ENCODE results near the gene INTS11. TPM values are rescaled to one million over a fixed set of nuclear protein-coding genes. Genes with fewer than 3 reads are reported as not detected.

The INTS11 gene
- total and polyA plus RNA-seq, 9 of the 15 experiments (the other 6 are each of a cell fraction or from before 2014, with no cell fraction given) = 3.6 to 183 (median 110) TPM

DNA sequence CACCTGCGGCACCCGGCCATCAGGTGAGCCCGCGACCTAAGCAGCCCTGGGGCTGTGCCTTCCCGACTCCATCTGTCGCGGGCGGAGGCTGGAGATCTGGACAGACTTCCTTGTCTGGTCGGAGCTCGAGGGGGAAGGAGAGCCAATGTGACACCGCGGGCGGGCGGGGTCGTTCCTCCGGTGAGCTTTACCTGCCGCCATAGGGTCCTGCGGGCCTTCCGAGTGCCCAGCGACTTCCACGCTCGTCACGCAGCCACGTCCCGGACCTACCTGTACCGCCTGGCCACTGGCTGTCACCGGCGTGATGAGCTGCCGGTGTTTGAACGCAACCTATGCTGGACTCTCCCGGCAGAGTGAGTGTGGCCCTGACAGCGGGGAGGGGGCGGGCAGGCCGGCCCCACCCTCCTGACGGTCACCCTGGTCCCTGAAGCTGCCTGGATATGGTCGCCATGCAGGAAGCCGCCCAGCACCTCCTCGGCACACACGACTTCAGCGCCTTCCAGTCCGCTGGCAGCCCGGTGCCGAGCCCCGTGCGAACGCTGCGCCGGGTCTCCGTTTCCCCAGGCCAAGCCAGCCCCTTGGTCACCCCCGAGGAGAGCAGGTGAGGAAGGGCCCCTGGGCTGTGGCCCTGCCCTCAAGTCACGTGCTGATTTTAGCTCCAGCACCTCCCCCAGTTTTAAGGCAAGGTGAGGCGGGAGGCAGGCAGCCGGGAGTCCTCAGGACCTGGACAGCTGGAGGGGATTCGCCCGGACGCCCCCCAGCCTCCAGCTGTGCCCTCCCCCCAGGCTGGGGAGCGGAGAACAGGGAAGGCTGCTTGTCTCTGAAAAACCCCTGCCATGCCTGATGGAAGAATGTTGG, 15.0 kb downstream of the INTS11 start (continued):
- TF ChIP-seq MEF2A (IDR thresholded peaks at IDR 0.05; ENCODE audit: control insufficient read depth, low read depth, low read length) (no peak), RCOR1 (IDR thresholded peaks at IDR 0.05; ENCODE audit: borderline replicate concordance in 1 of 2, low read depth in 2 of 2, low read length in 2 of 2) (no peak), FOXP1 (CRISPR knock-in tag; IDR thresholded peaks at IDR 0.05) (no peak; the same call in 1 of the 2 replicates), ZNF316 (IDR thresholded peaks at IDR 0.05) (no peak), MAFK (IDR thresholded peaks at IDR 0.05; ENCODE audit: low read length) (no peak), ZNF561 (CRISPR knock-in tag; conservative IDR thresholded peaks at IDR 0.05) (no peak), SOX6 (IDR thresholded peaks at IDR 0.05) (no peak), L3MBTL2 (IDR thresholded peaks at IDR 0.05) (no peak), EGR1 (conservative IDR thresholded peaks at IDR 0.05) (peak; percentile 36; the same call in 1 of the 2 replicates), FIP1L1 (IDR thresholded peaks at IDR 0.05; ENCODE audit: low read depth, low read length, poor library complexity, severe bottlenecking) (peak; percentile 67), HIVEP1 (CRISPR knock-in tag; IDR thresholded peaks at IDR 0.05) (no peak), ELF4 (CRISPR knock-in tag; IDR thresholded peaks at IDR 0.05) (no peak), PHTF2 (CRISPR knock-in tag; IDR thresholded peaks at IDR 0.05) (no peak), EP300 (IDR thresholded peaks at IDR 0.05; ENCODE audit: low read length) (no peak), NR2C1 (IDR thresholded peaks at IDR 0.05) (no peak), NR2C1 (tag; IDR thresholded peaks at IDR 0.05) (no peak), PHB2 (IDR thresholded peaks at IDR 0.05; ENCODE audit: low read depth) (no peak)
- TF ChIP-seq, protein P1, sequence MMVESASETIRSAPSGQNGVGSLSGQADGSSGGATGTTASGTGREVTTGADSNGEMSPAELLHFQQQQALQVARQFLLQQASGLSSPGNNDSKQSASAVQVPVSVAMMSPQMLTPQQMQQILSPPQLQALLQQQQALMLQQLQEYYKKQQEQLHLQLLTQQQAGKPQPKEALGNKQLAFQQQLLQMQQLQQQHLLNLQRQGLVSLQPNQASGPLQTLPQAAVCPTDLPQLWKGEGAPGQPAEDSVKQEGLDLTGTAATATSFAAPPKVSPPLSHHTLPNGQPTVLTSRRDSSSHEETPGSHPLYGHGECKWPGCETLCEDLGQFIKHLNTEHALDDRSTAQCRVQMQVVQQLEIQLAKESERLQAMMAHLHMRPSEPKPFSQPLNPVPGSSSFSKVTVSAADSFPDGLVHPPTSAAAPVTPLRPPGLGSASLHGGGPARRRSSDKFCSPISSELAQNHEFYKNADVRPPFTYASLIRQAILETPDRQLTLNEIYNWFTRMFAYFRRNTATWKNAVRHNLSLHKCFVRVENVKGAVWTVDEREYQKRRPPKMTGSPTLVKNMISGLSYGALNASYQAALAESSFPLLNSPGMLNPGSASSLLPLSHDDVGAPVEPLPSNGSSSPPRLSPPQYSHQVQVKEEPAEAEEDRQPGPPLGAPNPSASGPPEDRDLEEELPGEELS (CRISPR knock-in tag; IDR thresholded peaks at IDR 0.05; ENCODE audit: borderline replicate concordance) = no peak
- TF ChIP-seq, protein P2, sequence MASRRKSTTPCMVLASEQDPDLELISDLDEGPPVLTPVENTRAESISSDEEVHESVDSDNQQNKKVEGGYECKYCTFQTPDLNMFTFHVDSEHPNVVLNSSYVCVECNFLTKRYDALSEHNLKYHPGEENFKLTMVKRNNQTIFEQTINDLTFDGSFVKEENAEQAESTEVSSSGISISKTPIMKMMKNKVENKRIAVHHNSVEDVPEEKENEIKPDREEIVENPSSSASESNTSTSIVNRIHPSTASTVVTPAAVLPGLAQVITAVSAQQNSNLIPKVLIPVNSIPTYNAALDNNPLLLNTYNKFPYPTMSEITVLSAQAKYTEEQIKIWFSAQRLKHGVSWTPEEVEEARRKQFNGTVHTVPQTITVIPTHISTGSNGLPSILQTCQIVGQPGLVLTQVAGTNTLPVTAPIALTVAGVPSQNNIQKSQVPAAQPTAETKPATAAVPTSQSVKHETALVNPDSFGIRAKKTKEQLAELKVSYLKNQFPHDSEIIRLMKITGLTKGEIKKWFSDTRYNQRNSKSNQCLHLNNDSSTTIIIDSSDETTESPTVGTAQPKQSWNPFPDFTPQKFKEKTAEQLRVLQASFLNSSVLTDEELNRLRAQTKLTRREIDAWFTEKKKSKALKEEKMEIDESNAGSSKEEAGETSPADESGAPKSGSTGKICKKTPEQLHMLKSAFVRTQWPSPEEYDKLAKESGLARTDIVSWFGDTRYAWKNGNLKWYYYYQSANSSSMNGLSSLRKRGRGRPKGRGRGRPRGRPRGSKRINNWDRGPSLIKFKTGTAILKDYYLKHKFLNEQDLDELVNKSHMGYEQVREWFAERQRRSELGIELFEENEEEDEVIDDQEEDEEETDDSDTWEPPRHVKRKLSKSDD (conservative IDR thresholded peaks at IDR 0.05; ENCODE audit: low read length) = no peak
- TF ChIP-seq, protein P3, sequence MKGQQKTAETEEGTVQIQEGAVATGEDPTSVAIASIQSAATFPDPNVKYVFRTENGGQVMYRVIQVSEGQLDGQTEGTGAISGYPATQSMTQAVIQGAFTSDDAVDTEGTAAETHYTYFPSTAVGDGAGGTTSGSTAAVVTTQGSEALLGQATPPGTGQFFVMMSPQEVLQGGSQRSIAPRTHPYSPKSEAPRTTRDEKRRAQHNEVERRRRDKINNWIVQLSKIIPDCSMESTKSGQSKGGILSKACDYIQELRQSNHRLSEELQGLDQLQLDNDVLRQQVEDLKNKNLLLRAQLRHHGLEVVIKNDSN (CRISPR knock-in tag; IDR thresholded peaks at IDR 0.05) = peak; percentile 88
- TF ChIP-seq, protein P4, sequence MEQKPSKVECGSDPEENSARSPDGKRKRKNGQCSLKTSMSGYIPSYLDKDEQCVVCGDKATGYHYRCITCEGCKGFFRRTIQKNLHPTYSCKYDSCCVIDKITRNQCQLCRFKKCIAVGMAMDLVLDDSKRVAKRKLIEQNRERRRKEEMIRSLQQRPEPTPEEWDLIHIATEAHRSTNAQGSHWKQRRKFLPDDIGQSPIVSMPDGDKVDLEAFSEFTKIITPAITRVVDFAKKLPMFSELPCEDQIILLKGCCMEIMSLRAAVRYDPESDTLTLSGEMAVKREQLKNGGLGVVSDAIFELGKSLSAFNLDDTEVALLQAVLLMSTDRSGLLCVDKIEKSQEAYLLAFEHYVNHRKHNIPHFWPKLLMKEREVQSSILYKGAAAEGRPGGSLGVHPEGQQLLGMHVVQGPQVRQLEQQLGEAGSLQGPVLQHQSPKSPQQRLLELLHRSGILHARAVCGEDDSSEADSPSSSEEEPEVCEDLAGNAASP (IDR thresholded peaks at IDR 0.05) = no peak
- TF ChIP-seq, protein P5, sequence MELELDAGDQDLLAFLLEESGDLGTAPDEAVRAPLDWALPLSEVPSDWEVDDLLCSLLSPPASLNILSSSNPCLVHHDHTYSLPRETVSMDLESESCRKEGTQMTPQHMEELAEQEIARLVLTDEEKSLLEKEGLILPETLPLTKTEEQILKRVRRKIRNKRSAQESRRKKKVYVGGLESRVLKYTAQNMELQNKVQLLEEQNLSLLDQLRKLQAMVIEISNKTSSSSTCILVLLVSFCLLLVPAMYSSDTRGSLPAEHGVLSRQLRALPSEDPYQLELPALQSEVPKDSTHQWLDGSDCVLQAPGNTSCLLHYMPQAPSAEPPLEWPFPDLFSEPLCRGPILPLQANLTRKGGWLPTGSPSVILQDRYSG (tag; conservative IDR thresholded peaks at IDR 0.05; ENCODE audit: low read depth) = no peak

Measured in K562 (cell line).